ENCODE measurements around the gene CNGB1.

CNGB1 gene

DNA sequence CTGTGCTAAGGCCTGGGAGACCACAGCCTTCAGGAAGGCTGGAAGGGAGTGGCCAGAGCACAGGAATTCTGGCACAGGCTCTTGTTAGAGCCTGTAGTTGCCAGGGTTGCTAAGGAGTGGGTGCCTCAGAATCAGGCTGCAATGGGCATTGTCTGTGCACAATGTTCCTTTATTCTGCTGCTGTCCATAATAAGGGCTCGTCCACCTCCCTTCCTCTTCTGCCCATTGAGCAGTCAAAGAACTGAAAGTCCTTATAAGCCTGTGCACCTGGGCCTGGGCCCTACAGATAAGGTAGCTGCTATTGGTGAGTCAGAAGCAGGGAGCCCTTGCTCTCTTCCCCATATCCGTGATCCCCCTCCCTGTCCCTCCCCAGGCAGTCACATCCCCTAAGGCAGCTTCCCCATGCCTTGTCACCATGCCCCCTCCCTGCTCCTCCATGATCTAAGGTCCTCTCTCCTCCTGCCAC is 5.4 kb upstream of the CNGB1 start:
- Histone ChIP-seq H3K27ac (peak overlapping the region; percentile 54), H3K4me3 (ENCODE audit: low read depth, low read length) (no peak overlapping the region), H3K27me3 (ENCODE audit: insufficient read depth, low read depth, severe bottlenecking) (no peaks in the 10 kb centered on the region), H3K9me3 (ENCODE audit: severe bottlenecking) (peaks cover 2% of the 10 kb centered on the region), H3K36me3 (no peaks in the 10 kb centered on the region)
- DNase-seq: no peak
- TF ChIP-seq CTCF (IDR thresholded peaks at IDR 0.05; ENCODE audit: low read depth, low read length): no peak

DNA sequence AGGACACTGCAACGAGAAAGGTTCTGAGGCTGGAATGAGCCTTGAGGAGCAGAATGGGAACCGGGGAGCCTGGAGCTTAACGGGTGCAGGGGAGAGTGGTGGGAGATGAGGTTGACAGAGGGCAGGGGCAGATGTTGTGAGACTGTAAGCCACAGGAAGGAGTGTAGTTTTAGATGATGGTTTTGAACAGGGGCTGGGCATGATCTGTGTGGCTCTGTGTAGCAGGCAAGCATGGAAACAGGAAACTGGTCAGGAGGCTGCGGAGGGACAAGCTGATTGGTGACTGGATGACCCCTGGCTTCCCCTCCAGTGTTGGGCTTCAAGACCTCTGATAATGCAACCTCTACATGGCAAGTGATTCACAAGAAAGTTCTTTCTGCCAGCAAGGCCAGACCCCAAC is 1.4 kb upstream of the CNGB1 start:
- Histone ChIP-seq H3K36me3 (no peaks in the 10 kb centered on the region), H3K4me3 (ENCODE audit: low read depth, low read length) (no peak overlapping the region), H3K27ac (no peak overlapping the region), H3K9me3 (ENCODE audit: severe bottlenecking) (peaks cover 2% of the 10 kb centered on the region), H3K27me3 (ENCODE audit: insufficient read depth, low read depth, severe bottlenecking) (no peaks in the 10 kb centered on the region)
- no peak for DNase-seq
- TF ChIP-seq CTCF (IDR thresholded peaks at IDR 0.05; ENCODE audit: low read depth, low read length): no peak

GRCh38 chr16:57971848-57972247 is 920 bp upstream of the CNGB1 start:
- H3K9me3 ChIP-seq (ENCODE audit: severe bottlenecking): peaks cover 2% of the 10 kb centered on the region
- no peaks in the 10 kb centered on the region for H3K36me3 ChIP-seq
- H3K27ac ChIP-seq: no peak overlapping the region
- no peak for DNase-seq
- H3K27me3 ChIP-seq (ENCODE audit: insufficient read depth, low read depth, severe bottlenecking): no peaks in the 10 kb centered on the region
- H3K4me3 ChIP-seq (ENCODE audit: low read depth, low read length): no peak overlapping the region
- no peak for TF ChIP-seq CTCF (IDR thresholded peaks at IDR 0.05; ENCODE audit: low read depth, low read length)

DNA sequence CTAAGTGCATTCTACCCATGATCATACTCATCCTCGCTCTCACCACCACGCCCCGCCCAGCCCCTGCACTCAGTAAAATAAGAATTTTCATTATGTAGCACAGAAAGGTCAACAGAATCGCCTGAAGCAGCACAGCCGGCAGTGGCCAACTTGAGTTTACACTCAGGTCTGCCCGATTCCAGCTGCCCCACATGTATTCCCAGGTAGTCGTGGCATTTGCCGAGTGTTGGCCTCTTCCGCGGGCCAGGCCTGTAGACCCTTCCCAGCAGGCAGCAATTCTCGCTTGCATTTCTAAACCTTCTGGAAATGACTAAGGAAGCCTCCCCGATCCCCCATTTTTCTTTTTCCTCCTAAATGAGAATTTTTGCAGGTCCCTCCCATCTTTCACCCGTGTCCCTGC is 609 bp downstream of the CNGB1 start:
- Histone ChIP-seq H3K9me3 (ENCODE audit: severe bottlenecking) (peaks cover 2% of the 10 kb centered on the region), H3K27me3 (ENCODE audit: insufficient read depth, low read depth, severe bottlenecking) (no peaks in the 10 kb centered on the region), H3K4me3 (ENCODE audit: low read depth, low read length) (no peak overlapping the region), H3K36me3 (no peaks in the 10 kb centered on the region), H3K27ac (peak overlapping the region; percentile 47)
- no peak for TF ChIP-seq CTCF (IDR thresholded peaks at IDR 0.05; ENCODE audit: low read depth, low read length)
- DNase-seq: no peak

DNA sequence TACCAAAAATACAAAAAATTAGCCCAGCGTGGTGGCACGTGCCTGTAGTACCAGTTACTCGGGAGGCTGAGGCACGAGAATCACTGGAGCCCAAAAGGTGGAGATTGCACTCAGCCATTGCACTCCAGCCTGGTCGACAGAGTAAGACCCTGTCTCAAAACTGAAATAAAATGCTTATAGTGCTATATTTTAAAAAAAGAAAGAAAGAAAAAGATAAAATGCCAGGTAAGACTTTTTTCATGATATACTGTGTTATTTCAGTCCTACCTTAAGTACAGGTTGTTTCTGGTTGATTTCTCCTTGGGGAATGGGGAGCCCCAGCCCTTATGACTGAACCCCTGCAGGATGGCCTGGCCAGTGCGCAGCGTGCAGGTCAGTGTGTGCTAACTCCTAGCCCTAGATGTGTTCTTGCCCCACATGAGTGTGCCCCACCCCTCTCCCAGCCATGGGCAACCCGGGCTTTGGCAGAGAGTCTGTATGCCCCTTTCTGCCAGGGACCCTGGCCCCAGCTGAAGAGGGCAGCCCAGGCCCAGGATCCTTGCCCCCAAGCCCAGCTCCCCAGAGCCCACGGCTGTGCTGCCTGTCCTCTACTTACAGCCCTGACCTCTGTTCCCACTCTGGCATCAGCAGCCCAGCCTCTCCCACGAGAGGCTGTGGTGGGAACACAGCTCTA is 1.3 kb downstream of the CNGB1 start:
- Histone ChIP-seq H3K27ac (no peak overlapping the region), H3K4me3 (ENCODE audit: low read depth, low read length) (no peak overlapping the region), H3K27me3 (ENCODE audit: insufficient read depth, low read depth, severe bottlenecking) (no peaks in the 10 kb centered on the region), H3K9me3 (ENCODE audit: severe bottlenecking) (peaks cover 2% of the 10 kb centered on the region), H3K36me3 (no peaks in the 10 kb centered on the region)
- no peak for TF ChIP-seq CTCF (IDR thresholded peaks at IDR 0.05; ENCODE audit: low read depth, low read length)
- no peak for DNase-seq

GRCh38 chr16:57967916-57968315 is 3.0 kb downstream of the CNGB1 start:
- H3K9me3 ChIP-seq (ENCODE audit: severe bottlenecking): peaks cover 2% of the 10 kb centered on the region
- no peaks in the 10 kb centered on the region for H3K27me3 ChIP-seq (ENCODE audit: insufficient read depth, low read depth, severe bottlenecking)
- no peak for TF ChIP-seq CTCF (IDR thresholded peaks at IDR 0.05; ENCODE audit: low read depth, low read length)
- DNase-seq: no peak
- H3K4me3 ChIP-seq (ENCODE audit: low read depth, low read length): no peak overlapping the region
- no peaks in the 10 kb centered on the region for H3K36me3 ChIP-seq
- H3K27ac ChIP-seq: no peak overlapping the region
